ENCODE results near the gene FAM131C. TPM values are rescaled to one million over a fixed set of nuclear protein-coding genes. Genes with fewer than 3 reads are reported as not detected.

The FAM131C gene
- total and polyA plus RNA-seq, 10 of the 15 experiments (the other 5 are each of a cell fraction or from before 2014, with no cell fraction given), result 0.03 TPM; not detected in 9

GRCh38 chr1:16012590-16013219 is 60.7 kb downstream of the FAM131C start (continued):
- TF ChIP-seq NBN (IDR thresholded peaks at IDR 0.05) (peak; percentile 24; the same call in 1 of the 2 replicates), E2F8 (IDR thresholded peaks at IDR 0.05; ENCODE audit: low read depth, partially characterized antibody) (no peak), JUNB (IDR thresholded peaks at IDR 0.05) (no peak), NR2C1 (IDR thresholded peaks at IDR 0.05) (no peak), MEF2A (IDR thresholded peaks at IDR 0.05; ENCODE audit: insufficient read depth, low read depth, low read length) (peak; percentile 91), TARDBP (IDR thresholded peaks at IDR 0.05; ENCODE audit: borderline replicate concordance) (no peak), ZSCAN29 (IDR thresholded peaks at IDR 0.05) (0 out of 2 replicates have a peak, but pooled peaks have one; percentile 4), KDM1A (IDR thresholded peaks at IDR 0.05; ENCODE audit: borderline replicate concordance) (no peak), ELK1 (IDR thresholded peaks at IDR 0.05; ENCODE audit: low read depth, low read length) (no peak), POU2F2 (IDR thresholded peaks at IDR 0.05; ENCODE audit: borderline replicate concordance, low read depth, low read length) (no peak), CREB1 (IDR thresholded peaks at IDR 0.05; ENCODE audit: low read depth) (no peak), ZNF217 (IDR thresholded peaks at IDR 0.05) (0 out of 2 replicates have a peak, but pooled peaks have one; percentile 40), CHD1 (IDR thresholded peaks at IDR 0.05; ENCODE audit: low read depth, low read length) (no peak), KLF5 (IDR thresholded peaks at IDR 0.05; ENCODE audit: partially characterized antibody) (no peak), SMAD1 (IDR thresholded peaks at IDR 0.05; ENCODE audit: low read depth, partially characterized antibody) (no peak), POLR2A (IDR thresholded peaks at IDR 0.05; ENCODE audit: low read depth, low read length) (peak; percentile 27; the same call in 1 of the 2 replicates)

Measured in GM12878 (cell line).